Measurements from ENCODE around the gene MDFI. TPM values are rescaled to one million over a fixed set of nuclear protein-coding genes. Genes with fewer than 3 reads are reported as not detected.

MDFI gene
- total RNA-seq, 4 donors from 2014 or later = 14.4 to 80.0 (median 23.4) TPM

DNA sequence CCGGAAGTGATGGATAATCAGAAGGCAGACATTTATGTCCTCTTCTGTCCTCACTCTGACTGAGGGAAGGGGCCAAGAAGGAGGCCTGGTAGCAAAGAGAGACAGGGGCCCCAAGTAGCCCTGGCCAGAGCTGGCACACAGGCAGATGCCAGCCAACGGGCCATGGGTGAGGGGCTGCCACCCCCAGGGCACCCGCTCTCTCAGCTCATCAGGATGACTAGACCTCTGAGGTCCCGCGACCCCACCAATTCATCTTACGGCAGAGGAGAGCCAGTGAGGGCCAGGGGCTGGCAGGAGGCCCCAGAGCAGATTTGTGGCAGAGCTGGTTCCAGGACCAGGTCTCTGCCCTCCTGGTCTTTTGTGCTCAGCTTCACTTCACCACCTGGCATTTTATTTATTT is 43.1 kb upstream of the MDFI start:
- intact Hi-C loops (cut with DNase I; ENCODE audit: low total_unique reads) = loop anchor here (5.0 kb wide), 2 partner anchors 173 to 223 kb away; no protein-coding TSS in a partner anchor
- Histone ChIP-seq H3K9me3 (no peaks in the 10 kb centered on the region), H3K27ac (no peak overlapping the region), H3K4me3 (no peak overlapping the region), H3K4me1 (no peaks in the 10 kb centered on the region), H3K36me3 (no peaks in the 10 kb centered on the region), H3K27me3 (no peaks in the 10 kb centered on the region)
- DNase-seq = no peak
- TF ChIP-seq, protein P1, sequence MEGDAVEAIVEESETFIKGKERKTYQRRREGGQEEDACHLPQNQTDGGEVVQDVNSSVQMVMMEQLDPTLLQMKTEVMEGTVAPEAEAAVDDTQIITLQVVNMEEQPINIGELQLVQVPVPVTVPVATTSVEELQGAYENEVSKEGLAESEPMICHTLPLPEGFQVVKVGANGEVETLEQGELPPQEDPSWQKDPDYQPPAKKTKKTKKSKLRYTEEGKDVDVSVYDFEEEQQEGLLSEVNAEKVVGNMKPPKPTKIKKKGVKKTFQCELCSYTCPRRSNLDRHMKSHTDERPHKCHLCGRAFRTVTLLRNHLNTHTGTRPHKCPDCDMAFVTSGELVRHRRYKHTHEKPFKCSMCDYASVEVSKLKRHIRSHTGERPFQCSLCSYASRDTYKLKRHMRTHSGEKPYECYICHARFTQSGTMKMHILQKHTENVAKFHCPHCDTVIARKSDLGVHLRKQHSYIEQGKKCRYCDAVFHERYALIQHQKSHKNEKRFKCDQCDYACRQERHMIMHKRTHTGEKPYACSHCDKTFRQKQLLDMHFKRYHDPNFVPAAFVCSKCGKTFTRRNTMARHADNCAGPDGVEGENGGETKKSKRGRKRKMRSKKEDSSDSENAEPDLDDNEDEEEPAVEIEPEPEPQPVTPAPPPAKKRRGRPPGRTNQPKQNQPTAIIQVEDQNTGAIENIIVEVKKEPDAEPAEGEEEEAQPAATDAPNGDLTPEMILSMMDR (IDR thresholded peaks at IDR 0.05) = no peak
- no peak for TF ChIP-seq POLR2A (IDR thresholded peaks at IDR 0.05)

DNA sequence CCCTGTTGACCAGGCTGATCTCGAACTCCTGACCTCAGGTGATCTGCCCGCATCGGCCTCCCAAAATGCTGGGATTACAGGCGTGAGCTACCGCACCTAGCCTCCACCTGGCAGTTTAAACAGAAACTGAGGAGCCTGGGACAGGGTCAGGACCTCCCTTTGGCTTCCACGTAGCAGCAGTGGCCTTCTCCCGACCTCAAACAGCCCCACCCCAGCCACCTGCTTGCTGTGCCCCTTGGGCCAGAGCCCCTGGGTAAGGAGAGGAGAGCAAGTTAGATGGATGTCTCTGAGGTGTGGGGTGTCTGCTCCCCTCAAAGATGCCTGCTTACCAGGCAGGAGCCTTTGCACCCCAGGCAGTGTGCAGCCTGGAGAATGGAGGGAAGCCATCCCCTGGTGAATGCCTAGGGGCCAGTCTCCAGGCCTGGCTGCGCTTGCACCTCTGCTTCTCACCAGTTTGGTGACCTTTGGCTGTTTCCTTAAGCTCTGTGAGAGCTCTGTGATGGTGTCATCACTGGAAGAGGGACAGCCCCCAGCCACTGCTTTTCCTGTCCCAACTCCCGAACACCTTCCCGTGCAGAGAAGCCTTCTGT is 42.1 kb upstream of the MDFI start:
- no peaks in the 10 kb centered on the region for H3K9me3 ChIP-seq

DNA sequence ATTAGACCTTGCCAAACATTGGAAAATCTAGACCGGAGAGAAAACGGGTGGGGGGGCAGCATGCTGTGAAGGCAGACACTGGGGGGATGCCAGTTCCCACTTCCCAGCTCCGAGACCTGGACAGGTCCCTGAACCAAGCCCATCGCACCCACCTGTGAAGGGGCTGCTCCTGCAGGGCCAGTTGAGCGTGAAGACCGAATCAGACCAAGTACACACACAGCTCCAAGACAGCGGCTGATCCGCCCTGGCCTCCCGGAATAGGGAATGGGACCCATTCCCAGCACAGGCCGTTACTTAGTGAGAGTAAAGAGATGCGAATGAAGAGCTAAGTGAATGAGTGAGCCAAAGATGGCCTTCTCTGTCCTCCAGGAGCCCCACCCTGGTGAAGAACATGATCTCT is 41.5 kb upstream of the MDFI start:
- DNase-seq = no peak
- Histone ChIP-seq H3K4me3 (no peak overlapping the region), H3K4me1 (no peaks in the 10 kb centered on the region), H3K9me3 (no peaks in the 10 kb centered on the region), H3K27ac (no peak overlapping the region), H3K27me3 (no peaks in the 10 kb centered on the region), H3K36me3 (no peaks in the 10 kb centered on the region)
- TF ChIP-seq, protein P1 (IDR thresholded peaks at IDR 0.05) = no peak
- no peak for TF ChIP-seq POLR2A (IDR thresholded peaks at IDR 0.05)
- intact Hi-C loops (cut with DNase I; ENCODE audit: low total_unique reads) = loop anchor here (5.0 kb wide), 2 partner anchors 175 to 225 kb away; no protein-coding TSS in a partner anchor

More for the DNA sequence above, 42.1 kb upstream of the MDFI start:
- DNase-seq = no peak
- Histone ChIP-seq H3K27me3 (no peaks in the 10 kb centered on the region), H3K36me3 (no peaks in the 10 kb centered on the region), H3K4me1 (no peaks in the 10 kb centered on the region), H3K4me3 (no peak overlapping the region), H3K27ac (no peak overlapping the region)
- intact Hi-C loops (cut with DNase I; ENCODE audit: low total_unique reads) = loop anchor here (5.0 kb wide), 2 partner anchors 174 to 224 kb away; no protein-coding TSS in a partner anchor
- TF ChIP-seq POLR2A (IDR thresholded peaks at IDR 0.05) = no peak
- TF ChIP-seq, protein P1 (IDR thresholded peaks at IDR 0.05) = no peak

DNA sequence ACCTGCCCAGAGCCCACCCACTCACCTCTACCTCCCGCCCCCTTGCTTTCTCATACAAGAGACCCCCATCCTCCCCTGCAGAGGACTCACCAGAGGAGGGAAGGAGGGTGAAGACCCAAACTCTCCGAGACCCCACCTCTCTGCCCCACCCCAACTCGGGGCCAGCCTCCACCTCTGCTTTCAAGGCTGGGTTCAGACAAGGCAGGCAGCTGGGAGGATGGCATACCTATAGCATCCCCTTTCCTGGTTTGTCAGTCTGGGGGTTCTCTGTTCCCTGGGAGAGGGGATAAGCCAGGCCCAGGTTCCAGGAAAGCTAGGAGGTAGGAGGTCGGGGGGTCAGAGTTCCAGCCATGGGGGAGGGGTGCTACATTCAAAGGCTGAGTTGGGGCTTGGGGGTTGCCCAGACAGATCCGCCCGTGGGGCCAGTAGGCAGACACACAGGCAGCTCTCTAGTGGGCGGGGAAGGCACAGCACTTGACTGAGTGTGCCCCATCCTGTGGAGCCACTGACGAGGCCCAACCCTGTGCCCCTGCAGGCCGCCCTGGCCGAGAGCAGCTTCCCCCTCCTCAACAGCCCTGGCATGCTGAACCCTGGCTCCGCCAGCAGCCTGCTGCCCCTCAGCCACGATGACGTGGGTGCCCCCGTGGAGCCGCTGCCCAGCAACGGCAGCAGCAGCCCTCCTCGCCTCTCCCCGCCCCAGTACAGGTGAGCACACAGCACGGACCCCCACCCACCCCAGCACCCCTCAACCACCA is 40.8 kb upstream of the MDFI start:
- Histone ChIP-seq H3K27me3 (no peaks in the 10 kb centered on the region), H3K4me3 (no peak overlapping the region), H3K4me1 (no peaks in the 10 kb centered on the region), H3K36me3 (no peaks in the 10 kb centered on the region), H3K27ac (no peak overlapping the region), H3K9me3 (no peaks in the 10 kb centered on the region)
- no peak for DNase-seq
- intact Hi-C loops (cut with DNase I; ENCODE audit: low total_unique reads) = loop anchor here (5.0 kb wide), 2 partner anchors 175 to 225 kb away; no protein-coding TSS in a partner anchor
- TF ChIP-seq, protein P1 (IDR thresholded peaks at IDR 0.05) = no peak
- no peak for TF ChIP-seq POLR2A (IDR thresholded peaks at IDR 0.05)

DNA sequence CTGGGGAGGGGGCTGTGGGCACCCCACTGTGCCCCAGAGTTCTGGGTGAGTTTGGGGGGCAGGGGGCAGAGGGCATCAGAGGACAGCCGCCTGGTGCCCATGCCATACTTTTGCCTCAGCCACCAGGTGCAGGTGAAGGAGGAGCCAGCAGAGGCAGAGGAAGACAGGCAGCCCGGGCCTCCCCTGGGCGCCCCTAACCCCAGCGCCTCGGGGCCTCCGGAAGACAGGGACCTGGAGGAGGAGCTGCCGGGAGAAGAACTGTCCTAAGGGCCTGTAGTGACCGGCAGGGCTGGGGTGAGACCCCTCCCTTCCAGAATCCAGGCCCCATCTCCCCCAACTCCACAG is 39.6 kb upstream of the MDFI start:
- no peaks in the 10 kb centered on the region for H3K36me3 ChIP-seq
- peak in 1 of 2 donors; percentile 11 for DNase-seq
- intact Hi-C loops (cut with DNase I; ENCODE audit: low total_unique reads) = loop anchor here (5.0 kb wide), 2 partner anchors 176 to 226 kb away; no protein-coding TSS in a partner anchor

More for the DNA sequence above, 39.6 kb upstream of the MDFI start:
- H3K4me1 ChIP-seq = no peaks in the 10 kb centered on the region
- no peak for TF ChIP-seq POLR2A (IDR thresholded peaks at IDR 0.05)
- TF ChIP-seq, protein P1 (IDR thresholded peaks at IDR 0.05) = no peak
- H3K4me3 ChIP-seq = no peak overlapping the region
- H3K27me3 ChIP-seq = no peaks in the 10 kb centered on the region
- H3K9me3 ChIP-seq = no peaks in the 10 kb centered on the region
- no peak overlapping the region for H3K27ac ChIP-seq

All from uterus (tissue), 4 donors.